Measurements from ENCODE around the gene ME3.

The ME3 gene

GRCh38 chr11:86519064-86519911, 153.1 kb downstream of the ME3 start:
- no peaks in the 10 kb centered on the region for H3K27me3 ChIP-seq (ENCODE audit: insufficient read depth, insufficient read length)
- no peak for DNase-seq (ENCODE audit: low read depth, low spot score)

GRCh38 chr11:86518211-86518610, 154.2 kb downstream of the ME3 start:
- TF ChIP-seq SUZ12 (IDR thresholded peaks at IDR 0.05; ENCODE audit: extremely low read depth, insufficient read depth, insufficient read length): no peak
- TF ChIP-seq YY1 (IDR thresholded peaks at IDR 0.05; ENCODE audit: insufficient read depth, insufficient read length): no peak
- no peak for TF ChIP-seq ZNF274 (IDR thresholded peaks at IDR 0.05; ENCODE audit: low read depth, low read length)
- H3K9ac ChIP-seq (ENCODE audit: insufficient read length, low read depth): no peak overlapping the region
- H3K4me3 ChIP-seq (ENCODE audit: insufficient read length, low read depth): no peak overlapping the region
- no peak for DNase-seq (ENCODE audit: low read depth, low spot score)
- no peaks in the 10 kb centered on the region for H3K9me3 ChIP-seq (ENCODE audit: insufficient read depth, low read length)
- H3K4me1 ChIP-seq (ENCODE audit: insufficient read depth, insufficient read length): no peaks in the 10 kb centered on the region
- H3K27me3 ChIP-seq (ENCODE audit: insufficient read depth, insufficient read length): no peaks in the 10 kb centered on the region
- no peaks in the 10 kb centered on the region for H3K36me3 ChIP-seq (ENCODE audit: insufficient read depth, insufficient read length, low read length)

More at GRCh38 chr11:86519064-86519911, 153.1 kb downstream of the ME3 start:
- TF ChIP-seq YY1 (IDR thresholded peaks at IDR 0.05; ENCODE audit: insufficient read depth, insufficient read length) (no peak), ZNF274 (IDR thresholded peaks at IDR 0.05; ENCODE audit: low read depth, low read length) (no peak), SUZ12 (IDR thresholded peaks at IDR 0.05; ENCODE audit: extremely low read depth, insufficient read depth, insufficient read length) (no peak)
- no peak overlapping the region for H3K4me3 ChIP-seq (ENCODE audit: insufficient read length, low read depth)
- H3K4me1 ChIP-seq (ENCODE audit: insufficient read depth, insufficient read length): no peaks in the 10 kb centered on the region
- no peak overlapping the region for H3K9ac ChIP-seq (ENCODE audit: insufficient read length, low read depth)
- no peaks in the 10 kb centered on the region for H3K36me3 ChIP-seq (ENCODE audit: insufficient read depth, insufficient read length, low read length)
- no peaks in the 10 kb centered on the region for H3K9me3 ChIP-seq (ENCODE audit: insufficient read depth, low read length)

GRCh38 chr11:86517557-86517956, 154.9 kb downstream of the ME3 start:
- no peak for DNase-seq (ENCODE audit: low read depth, low spot score)
- no peak overlapping the region for H3K9ac ChIP-seq (ENCODE audit: insufficient read length, low read depth)
- H3K9me3 ChIP-seq (ENCODE audit: insufficient read depth, low read length): no peaks in the 10 kb centered on the region
- no peak overlapping the region for H3K4me3 ChIP-seq (ENCODE audit: insufficient read length, low read depth)
- H3K27me3 ChIP-seq (ENCODE audit: insufficient read depth, insufficient read length): no peaks in the 10 kb centered on the region
- TF ChIP-seq YY1 (IDR thresholded peaks at IDR 0.05; ENCODE audit: insufficient read depth, insufficient read length) (no peak), SUZ12 (IDR thresholded peaks at IDR 0.05; ENCODE audit: extremely low read depth, insufficient read depth, insufficient read length) (no peak)
- no peaks in the 10 kb centered on the region for H3K4me1 ChIP-seq (ENCODE audit: insufficient read depth, insufficient read length)
- H3K36me3 ChIP-seq (ENCODE audit: insufficient read depth, insufficient read length, low read length): no peaks in the 10 kb centered on the region

- Histone ChIP-seq H3K4me1 (ENCODE audit: insufficient read depth, insufficient read length) (no peaks in the 10 kb centered on the region), H3K9ac (ENCODE audit: insufficient read length, low read depth) (no peak overlapping the region), H3K27me3 (ENCODE audit: insufficient read depth, insufficient read length) (no peaks in the 10 kb centered on the region), H3K4me3 (ENCODE audit: insufficient read length, low read depth) (no peak overlapping the region), H3K9me3 (ENCODE audit: insufficient read depth, low read length) (peaks cover 9% of the 10 kb centered on the region), H3K36me3 (ENCODE audit: insufficient read depth, insufficient read length, low read length) (no peaks in the 10 kb centered on the region)
- TF ChIP-seq SUZ12 (IDR thresholded peaks at IDR 0.05; ENCODE audit: extremely low read depth, insufficient read depth, insufficient read length) (no peak), ZNF274 (IDR thresholded peaks at IDR 0.05; ENCODE audit: low read depth, low read length) (no peak), YY1 (IDR thresholded peaks at IDR 0.05; ENCODE audit: insufficient read depth, insufficient read length) (no peak)
- DNase-seq (ENCODE audit: low read depth, low spot score): no peak
Measured at GRCh38 chr11:86515297-86516094, 156.9 kb downstream of the ME3 start.

DNA sequence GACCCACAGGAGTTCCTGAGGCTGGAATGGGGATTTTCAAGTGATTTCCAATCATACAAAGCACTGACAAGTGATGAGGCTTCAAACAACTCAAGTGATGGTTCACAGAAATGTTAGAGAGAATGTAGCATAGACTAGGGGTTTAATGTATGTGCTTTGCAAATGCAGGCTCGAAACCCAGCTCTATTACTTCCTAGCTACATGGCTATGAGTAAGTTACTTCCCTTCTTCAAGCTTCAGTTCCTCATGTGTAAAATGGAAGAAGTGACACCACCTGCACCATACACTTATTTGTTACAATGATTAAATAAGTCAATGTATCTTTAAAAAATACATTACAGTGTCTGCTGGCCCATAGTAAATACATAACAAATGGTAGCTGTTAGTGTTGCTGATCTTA, 158.0 kb downstream of the ME3 start:
- H3K9ac ChIP-seq (ENCODE audit: insufficient read length, low read depth): no peak overlapping the region
- TF ChIP-seq SUZ12 (IDR thresholded peaks at IDR 0.05; ENCODE audit: extremely low read depth, insufficient read depth, insufficient read length): no peak
- no peak for TF ChIP-seq YY1 (IDR thresholded peaks at IDR 0.05; ENCODE audit: insufficient read depth, insufficient read length)
- peaks cover 9% of the 10 kb centered on the region for H3K9me3 ChIP-seq (ENCODE audit: insufficient read depth, low read length)
- H3K36me3 ChIP-seq (ENCODE audit: insufficient read depth, insufficient read length, low read length): no peaks in the 10 kb centered on the region
- H3K27me3 ChIP-seq (ENCODE audit: insufficient read depth, insufficient read length): no peaks in the 10 kb centered on the region
- no peak for DNase-seq (ENCODE audit: low read depth, low spot score)
- no peak overlapping the region for H3K4me3 ChIP-seq (ENCODE audit: insufficient read length, low read depth)
- H3K4me1 ChIP-seq (ENCODE audit: insufficient read depth, insufficient read length): no peaks in the 10 kb centered on the region

DNA sequence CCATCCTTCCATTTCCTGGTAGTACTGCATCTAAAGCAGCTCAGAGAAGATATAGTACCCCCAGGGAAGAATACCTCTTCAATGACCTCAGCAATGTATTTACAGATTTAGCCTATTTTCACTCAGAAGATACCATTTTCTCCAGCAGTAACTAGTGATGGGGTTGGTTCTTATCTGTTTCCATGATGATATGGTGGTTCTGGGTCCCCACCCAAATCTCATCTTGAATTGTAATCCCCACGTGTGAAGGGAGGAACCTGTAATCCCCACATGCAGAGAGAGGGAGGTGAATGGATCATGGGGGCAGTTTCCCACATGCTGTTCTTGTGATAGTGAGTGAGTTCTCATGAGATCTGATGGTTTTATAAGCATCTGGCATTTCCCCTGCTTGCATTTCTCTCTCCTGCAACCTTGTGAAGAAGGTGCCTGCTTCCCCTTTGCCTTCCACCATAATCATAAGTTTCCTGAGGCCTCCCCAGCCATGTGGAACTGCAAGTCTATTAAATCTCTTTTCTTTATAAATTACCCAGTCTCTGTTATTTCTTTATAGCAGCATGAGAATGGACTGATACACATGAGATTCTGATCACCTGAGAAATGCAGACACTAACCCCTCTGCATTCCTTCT, 158.6 kb downstream of the ME3 start:
- no peaks in the 10 kb centered on the region for H3K4me1 ChIP-seq (ENCODE audit: insufficient read depth, insufficient read length)
- no peak for DNase-seq (ENCODE audit: low read depth, low spot score)
- no peak for TF ChIP-seq ZNF274 (IDR thresholded peaks at IDR 0.05; ENCODE audit: low read depth, low read length)
- H3K4me3 ChIP-seq (ENCODE audit: insufficient read length, low read depth): no peak overlapping the region
- H3K27me3 ChIP-seq (ENCODE audit: insufficient read depth, insufficient read length): no peaks in the 10 kb centered on the region
- H3K36me3 ChIP-seq (ENCODE audit: insufficient read depth, insufficient read length, low read length): no peaks in the 10 kb centered on the region
- H3K9ac ChIP-seq (ENCODE audit: insufficient read length, low read depth): no peak overlapping the region
- peaks cover 9% of the 10 kb centered on the region for H3K9me3 ChIP-seq (ENCODE audit: insufficient read depth, low read length)

DNA sequence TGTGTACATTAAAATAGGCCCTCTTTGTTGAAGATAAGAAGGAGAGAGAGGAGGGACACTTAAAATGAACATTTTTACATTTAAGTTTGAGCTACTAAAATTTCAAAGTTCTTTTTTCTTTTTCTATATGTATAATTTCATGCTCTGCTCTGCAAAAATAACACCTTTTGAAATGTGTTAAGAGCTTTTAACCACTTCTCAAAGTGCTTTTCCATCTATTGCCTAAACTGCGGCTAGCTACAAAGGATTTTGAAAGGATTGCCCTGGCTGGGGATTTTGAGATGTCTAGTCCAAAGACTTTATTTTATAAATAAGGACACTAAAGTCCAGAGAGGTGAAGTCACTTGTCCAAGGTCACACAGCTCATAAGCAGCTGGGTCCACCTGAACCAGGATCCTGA, 159.3 kb downstream of the ME3 start:
- no peaks in the 10 kb centered on the region for H3K4me1 ChIP-seq (ENCODE audit: insufficient read depth, insufficient read length)

More for the DNA sequence above, 159.3 kb downstream of the ME3 start:
- no peaks in the 10 kb centered on the region for H3K27me3 ChIP-seq (ENCODE audit: insufficient read depth, insufficient read length)
- no peak overlapping the region for H3K9ac ChIP-seq (ENCODE audit: insufficient read length, low read depth)
- TF ChIP-seq SUZ12 (IDR thresholded peaks at IDR 0.05; ENCODE audit: extremely low read depth, insufficient read depth, insufficient read length) (no peak), ZNF274 (IDR thresholded peaks at IDR 0.05; ENCODE audit: low read depth, low read length) (no peak), YY1 (IDR thresholded peaks at IDR 0.05; ENCODE audit: insufficient read depth, insufficient read length) (no peak)
- no peaks in the 10 kb centered on the region for H3K36me3 ChIP-seq (ENCODE audit: insufficient read depth, insufficient read length, low read length)
- H3K4me3 ChIP-seq (ENCODE audit: insufficient read length, low read depth): no peak overlapping the region
- no peak for DNase-seq (ENCODE audit: low read depth, low spot score)
- H3K9me3 ChIP-seq (ENCODE audit: insufficient read depth, low read length): peaks cover 9% of the 10 kb centered on the region
